MM.1S (cell line): Measurements from ENCODE around the gene BCAS3.

ENCODE experiments used
- CTCF ChIP-seq: fragments of 300-600 bp; sonication (generic); IDR thresholded peaks from 2 replicates; pipeline ENCODE4 v1.5.1; 2016; ENCODE audit warnings: antibody characterized with exemption, low read length, mixed read lengths
- EZH2 ChIP-seq: fragments of 300-600 bp; sonication (generic); optimal IDR thresholded peaks from 2 replicates; pipeline ENCODE3; 2017; ENCODE audit warnings: low read depth, mild to moderate bottlenecking, antibody characterized with exemption, low read length, mixed read lengths
- EZH2phosphoT487 ChIP-seq: fragments of 300-600 bp; sonication (generic); IDR thresholded peaks from 2 replicates; pipeline ENCODE4 v1.6.1; 2018; ENCODE audit warnings: antibody characterized with exemption, low read length

GRCh38 chr17:60743282-60743681 is 65.6 kb downstream of the BCAS3 start:
- TF ChIP-seq CTCF (no peak), EZH2 (no peak), EZH2phosphoT487 (no peak)
